GM19468 (cell line): ENCODE measurements around the gene MRPL39.
"Not testable (repeated sequence)": the region's sequence is repeated elsewhere in the genome, so short reads cannot be mapped to it uniquely, and the experiment has no call there.

ENCODE experiments used
- ATAC-seq: cut with Tn5 transposase; IDR thresholded peaks from one replicate; pipeline ENCODE4 v1.9.1; 2021; ENCODE audit warnings: mild to moderate bottlenecking, moderate library complexity, moderate number of reproducible peaks; ENCODE audit not compliant: unreplicated experiment; ENCODE audit errors: extremely low read depth

The MRPL39 gene

DNA sequence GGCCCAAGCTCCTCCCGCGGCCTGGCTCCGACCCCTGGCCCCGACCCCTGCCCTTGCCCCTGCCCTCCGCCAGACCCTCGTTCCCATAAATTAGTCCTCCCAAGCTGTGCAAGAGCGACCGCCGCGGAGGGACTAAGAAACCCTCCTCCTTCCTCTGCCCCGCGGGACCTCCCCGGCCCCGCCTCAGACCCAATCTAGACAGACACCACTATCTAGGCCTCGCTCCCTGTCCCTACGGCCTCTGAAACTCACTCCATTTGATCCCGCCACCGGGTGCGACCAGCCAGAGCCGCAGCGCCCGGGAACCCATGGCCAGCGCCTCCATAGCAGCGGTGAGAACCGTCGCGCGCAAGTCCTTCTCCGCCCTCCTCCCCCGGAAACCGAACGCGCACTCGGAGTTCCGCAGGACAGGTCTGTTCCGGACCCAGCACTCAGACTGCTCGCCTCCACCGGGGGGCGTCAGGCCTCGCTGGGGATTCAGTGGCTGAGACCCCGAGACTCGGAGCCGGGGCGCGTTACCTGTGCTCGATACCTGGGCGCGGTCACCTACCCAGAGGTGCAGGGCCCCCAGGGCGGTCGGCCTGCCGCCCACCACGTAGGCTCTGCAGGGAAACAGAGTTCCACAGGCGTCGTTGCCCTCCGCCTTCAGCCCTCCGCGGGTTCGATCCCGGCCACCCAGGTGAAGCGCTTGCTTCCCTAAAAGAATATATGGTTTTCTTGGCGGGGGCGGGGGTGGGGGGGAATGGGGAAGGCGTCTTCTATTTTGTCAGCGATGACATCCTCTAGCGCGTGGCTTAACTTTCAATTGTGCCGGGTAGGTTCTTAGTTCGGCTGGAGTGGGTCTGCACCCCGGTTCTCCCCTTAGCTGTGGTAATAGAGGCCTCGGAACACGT lies at the start of gene MRPL39:
Gene MRPL39 (minus strand): TSS at position 331 of the 893 bp plus-strand sequence. CDS start 6 bp downstream, at position 325.
- peak; percentile 91 for ATAC-seq

GRCh38 chr21:25656412-25656811 lies 49.1 kb upstream of the MRPL39 start:
- no peak for ATAC-seq

DNA sequence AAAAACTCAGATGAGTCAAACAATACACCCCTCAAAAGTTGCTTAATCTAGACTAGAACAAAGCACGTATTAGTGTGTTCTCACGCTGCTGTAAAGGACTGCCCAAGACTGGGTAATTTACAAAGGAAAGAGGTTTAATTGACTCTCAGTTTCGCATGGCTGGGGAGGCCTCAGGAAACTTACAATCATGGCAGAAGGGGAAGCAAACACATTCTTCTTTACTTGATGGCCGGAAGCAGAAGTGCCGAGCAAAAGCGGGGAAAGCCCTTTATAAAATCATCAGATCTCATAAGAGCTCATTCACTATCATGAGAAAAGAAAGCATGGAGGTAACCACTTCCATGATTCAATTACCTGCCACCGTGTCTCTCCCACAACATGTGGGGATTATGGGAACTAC lies 41.9 kb upstream of the MRPL39 start:
- no peak for ATAC-seq

DNA sequence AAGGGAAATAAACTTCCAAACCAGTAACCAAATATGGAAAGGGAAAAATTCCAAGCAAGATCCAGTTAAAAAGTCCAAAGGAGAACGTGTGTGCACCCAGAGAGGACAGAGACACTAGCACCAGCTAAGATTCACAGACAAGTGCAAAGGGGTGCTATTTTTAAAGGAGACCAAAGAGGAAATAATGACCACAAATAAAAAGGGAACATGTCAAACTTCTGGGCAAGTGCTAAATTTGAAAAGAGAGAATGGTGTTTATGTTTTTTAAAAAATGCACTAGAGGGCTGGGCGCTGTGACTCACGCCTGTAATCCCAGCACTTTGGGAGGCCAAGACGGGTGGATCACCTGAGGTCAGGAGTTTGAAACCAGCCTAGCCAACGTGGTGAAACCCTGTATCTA lies 40.4 kb upstream of the MRPL39 start:
- ATAC-seq: no peak

DNA sequence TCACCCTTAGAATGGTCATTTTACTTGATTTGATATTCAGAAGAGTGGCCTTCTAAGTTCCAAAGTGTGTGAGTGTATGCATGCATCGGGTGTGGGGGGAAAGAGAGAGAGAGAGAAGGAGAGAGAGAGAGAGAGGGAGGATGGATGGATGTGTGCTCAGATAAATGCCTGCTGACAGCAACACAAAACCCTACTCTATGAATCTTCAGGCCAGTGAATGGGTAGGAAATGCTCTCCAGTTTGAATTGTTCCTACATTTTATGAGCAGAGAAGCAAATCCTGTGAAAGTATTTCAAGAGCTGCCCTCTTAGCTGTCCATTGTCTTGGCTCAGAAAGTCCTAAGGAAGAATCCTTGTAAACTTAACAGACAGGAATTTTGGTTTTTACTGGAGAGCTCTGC lies 39.2 kb upstream of the MRPL39 start:
- no peak for ATAC-seq

- ATAC-seq: no peak
Observed at GRCh38 chr21:25643486-25643885, 36.2 kb upstream of the MRPL39 start.

GRCh38 chr21:25640943-25641292 lies 33.6 kb upstream of the MRPL39 start:
- no peak for ATAC-seq

- no peak for ATAC-seq
Observed at GRCh38 chr21:25640202-25640942, 33.1 kb upstream of the MRPL39 start.

GRCh38 chr21:25639551-25640201 lies 32.4 kb upstream of the MRPL39 start:
- no peak for ATAC-seq

DNA sequence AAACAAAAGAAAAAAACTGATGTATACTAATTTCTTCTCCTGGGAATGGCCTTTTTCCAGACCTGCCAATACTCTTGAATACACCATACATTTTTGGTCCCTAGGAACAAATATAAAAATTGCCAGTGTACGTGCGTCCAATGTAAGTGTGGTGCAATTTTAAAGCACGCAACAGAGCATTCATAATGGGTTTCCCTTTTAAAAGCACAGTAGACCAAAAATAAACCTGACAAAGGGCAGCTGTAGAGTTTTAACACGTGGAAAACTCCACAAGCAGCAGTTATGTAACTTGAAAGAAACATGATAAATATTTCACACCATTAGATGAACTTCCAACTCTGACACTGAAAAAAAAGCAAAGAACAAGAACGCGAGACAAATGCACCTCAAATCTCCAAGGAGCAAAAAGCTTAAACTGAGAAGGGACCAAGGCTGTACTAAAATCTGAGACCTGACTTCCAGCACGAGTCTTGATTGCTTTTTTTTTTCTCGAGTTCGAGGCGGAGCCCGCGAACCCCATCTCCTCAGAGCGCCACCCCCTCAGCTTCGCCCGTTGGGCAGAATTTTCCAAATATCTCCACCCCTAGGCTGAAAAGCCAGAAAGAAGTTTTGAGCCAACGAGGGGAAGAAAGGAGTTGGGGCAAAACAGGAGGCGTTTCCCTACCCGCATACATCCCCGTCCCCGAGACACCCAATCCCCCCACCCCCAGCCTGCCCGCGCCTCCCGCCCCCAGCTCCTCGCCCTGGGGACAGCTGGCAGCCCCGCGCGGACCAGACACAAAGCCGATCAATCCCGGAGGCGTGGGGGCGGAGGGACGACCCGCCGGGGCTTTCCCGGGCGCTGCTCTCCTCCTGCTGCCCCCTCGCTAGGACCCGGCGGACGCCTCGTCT lies 31.6 kb upstream of the MRPL39 start, which contains the start of gene JAM2:
Gene JAM2 (plus strand): TSS at position 599 of the 891 bp plus-strand sequence. CDS start 564 bp downstream, outside the sequence.
- no peak for ATAC-seq

DNA sequence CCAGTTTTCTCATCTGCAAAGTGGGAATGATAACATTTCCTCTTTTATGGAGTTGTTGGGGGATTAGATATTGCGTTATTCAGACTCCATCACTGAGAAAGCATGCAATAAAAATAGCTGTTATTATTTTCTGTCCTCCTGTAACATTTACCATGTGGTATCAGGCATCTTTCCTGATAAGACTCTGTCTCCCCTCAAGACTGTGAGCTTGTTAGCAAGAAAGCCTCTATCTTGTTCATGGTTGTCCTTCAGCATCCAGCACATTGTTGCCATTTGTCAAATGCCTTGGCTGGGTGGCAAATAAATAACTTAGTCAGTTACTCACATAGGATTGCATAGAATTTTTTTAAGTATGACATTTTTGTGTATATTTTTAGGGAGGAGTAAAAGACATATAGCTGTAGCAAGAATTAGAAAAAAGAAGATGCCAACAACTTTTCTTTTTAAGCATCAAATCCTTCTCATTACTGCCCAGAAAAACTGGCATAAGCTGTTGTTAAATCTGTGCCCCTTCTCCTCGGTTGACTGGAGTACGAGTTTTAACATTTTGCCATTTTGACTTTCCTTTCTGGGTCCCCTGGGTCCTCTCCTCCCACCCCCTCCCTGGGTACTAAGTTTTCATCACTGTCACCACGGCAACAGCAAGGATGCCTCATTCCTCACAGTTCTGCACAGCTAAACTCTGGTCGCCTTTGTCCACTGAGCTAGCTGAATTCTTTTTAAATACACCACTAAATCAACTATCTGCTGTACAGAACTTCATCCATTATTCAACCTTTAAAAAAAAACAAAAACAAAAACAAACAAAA lies 30.8 kb upstream of the MRPL39 start:
- ATAC-seq: no peak

DNA sequence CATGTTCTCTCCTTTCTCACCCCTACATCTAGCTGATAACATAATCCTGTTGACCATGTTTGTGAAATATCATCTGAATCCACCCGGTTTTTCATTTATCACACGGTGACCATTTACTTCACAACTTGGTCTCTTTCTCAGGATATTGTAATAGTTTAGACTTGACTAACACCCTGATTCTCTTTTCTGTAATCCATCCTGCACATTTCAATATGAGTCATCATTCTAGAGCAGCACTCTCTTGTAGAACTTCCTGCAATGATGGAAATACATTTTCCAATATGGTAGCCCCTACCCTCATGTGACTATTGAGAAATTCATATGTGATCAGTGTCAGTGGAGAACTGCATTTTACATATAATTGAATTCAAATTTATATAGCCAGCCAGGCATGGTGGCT lies 29.4 kb upstream of the MRPL39 start:
- ATAC-seq: no peak

DNA sequence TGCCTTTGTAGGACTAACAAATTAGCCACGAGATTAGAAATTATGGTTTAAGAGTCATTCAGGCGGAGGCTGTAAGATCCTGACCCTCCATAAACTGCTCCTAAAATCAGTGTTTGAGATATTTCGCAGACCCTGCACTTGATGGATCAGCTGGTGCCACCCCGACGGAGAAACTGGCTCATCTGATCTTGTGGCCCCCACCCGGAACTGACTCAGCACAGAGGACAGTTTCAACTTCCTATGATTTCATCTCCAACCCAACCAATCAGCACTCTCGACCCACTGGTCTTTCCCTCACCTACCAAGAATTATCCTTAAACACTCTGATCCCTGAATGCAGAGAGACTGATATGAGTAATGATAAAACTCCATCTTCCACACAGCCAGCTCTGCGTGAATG lies 28.0 kb upstream of the MRPL39 start:
- ATAC-seq: no peak

GRCh38 chr21:25632296-25632695 lies 25.0 kb upstream of the MRPL39 start:
- ATAC-seq: no peak

DNA sequence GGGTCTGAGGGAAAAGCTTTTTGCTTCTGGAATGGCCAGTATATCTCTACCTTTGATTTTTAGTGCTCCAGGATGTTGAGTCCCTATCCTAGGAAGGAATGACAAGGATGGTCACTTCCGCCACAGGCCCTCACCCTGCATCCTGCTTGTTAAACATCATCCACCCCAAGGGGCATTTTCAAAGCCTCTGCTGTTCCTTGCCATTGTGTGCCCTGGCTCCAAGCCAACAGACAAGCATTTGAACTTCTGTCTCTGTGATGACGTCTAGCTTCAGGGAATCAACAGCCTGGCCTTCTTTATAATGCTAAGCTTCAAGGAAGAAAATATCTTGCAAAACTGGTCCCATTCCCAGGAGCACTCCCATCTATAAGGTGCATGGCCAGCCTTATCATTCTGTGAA lies 19.5 kb upstream of the MRPL39 start:
- no peak for ATAC-seq

- ATAC-seq: not testable (repeated sequence)
Observed at GRCh38 chr21:25625776-25626555, 18.7 kb upstream of the MRPL39 start.

DNA sequence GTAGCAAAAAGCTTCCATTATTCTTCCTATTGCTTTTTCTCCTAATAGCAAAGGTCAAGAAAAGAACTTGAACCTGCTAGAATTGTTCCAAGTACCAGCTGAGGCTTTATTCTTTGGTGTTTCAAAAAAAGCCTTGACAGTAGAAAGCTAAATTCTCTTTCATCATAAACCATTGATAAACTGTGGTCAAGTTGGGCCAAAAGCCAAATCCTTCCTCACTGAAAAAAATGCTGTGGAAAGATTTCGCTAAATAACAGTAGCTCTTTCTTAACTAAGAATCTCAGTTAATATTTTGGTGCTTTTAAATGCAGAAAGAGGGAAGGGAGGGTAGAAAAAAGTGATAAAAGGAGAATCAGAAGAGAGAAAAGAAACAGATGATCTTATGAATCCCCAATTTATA lies 17.8 kb upstream of the MRPL39 start:
- ATAC-seq: no peak

GRCh38 chr21:25624511-25624910 lies 17.2 kb upstream of the MRPL39 start:
- ATAC-seq: no peak
